IMR-90 (cell line): ENCODE results near the gene TTC9. TPM values are rescaled to one million over a fixed set of nuclear protein-coding genes. Genes with fewer than 3 reads are reported as not detected.

ENCODE experiments used
- ATAC-seq: fragments of 200-7000 bp; cut with Tn5 transposase; 2 replicates; pipeline ENCODE4 v1.9.1; 2020; ENCODE audit warnings: low read depth, mild to moderate bottlenecking, moderate library complexity
- BruUV-seq: library from RNA; stranded (reverse); fragments of 400-500 nt; replicated peaks from 2 replicates; lab custom pipeline; 2021; lab: Mats Ljungman, UMichigan
- CTCF ChIA-PET: fragments of 300-600 bp; formaldehyde crosslinking; extraction: SDS; loops from one replicate; lab custom pipeline; 2021; ENCODE audit warnings: antibody characterized with exemption; lab: Yijun Ruan, JAX
- POLR2A ChIA-PET: fragments of 300-600 bp; sonication (Branson Sonifier 250); formaldehyde crosslinking; loops from one replicate; lab custom pipeline; 2022; ENCODE audit warnings: antibody characterized with exemption; ENCODE audit not compliant: unreplicated experiment; lab: Charles Lee
- DNase-seq: peaks from one replicate; pipeline ENCODE4 v3.0.0; 2013
- H2AFZ ChIP-seq: replicated peaks from 2 replicates; pipeline ENCODE3; 2013; ENCODE audit warnings: low read length, mild to moderate bottlenecking; ENCODE audit not compliant: poor library complexity
- H2AK5ac ChIP-seq: 2 replicates; pipeline ENCODE4 v1.6.1; 2013; ENCODE audit warnings: low read depth, low read length, inconsistent platforms
- H2AK9ac ChIP-seq: replicated peaks from 2 replicates; pipeline ENCODE3; 2013; ENCODE audit warnings: mild to moderate bottlenecking, low read depth, low read length, moderate library complexity; ENCODE audit not compliant: poor library complexity
- H2BK120ac ChIP-seq: 2 replicates; pipeline ENCODE4 v1.6.1; 2013; ENCODE audit warnings: low read depth, low read length, inconsistent platforms
- H2BK15ac ChIP-seq: 3 replicates; pipeline ENCODE4 v1.6.1; 2013; ENCODE audit warnings: low read depth, low read length, inconsistent platforms
- H2BK20ac ChIP-seq: 2 replicates; pipeline ENCODE4 v1.6.1; 2013; ENCODE audit warnings: low read depth, mild to moderate bottlenecking, inconsistent platforms, low read length, moderate library complexity
- H2BK5ac ChIP-seq: 2 replicates; pipeline ENCODE4 v1.6.1; 2013; ENCODE audit warnings: mild to moderate bottlenecking, low read depth, low read length, inconsistent platforms; ENCODE audit not compliant: poor library complexity, severe bottlenecking
- H3K14ac ChIP-seq: replicated peaks from 2 replicates; pipeline ENCODE4 v1.6.1; 2013; ENCODE audit warnings: low read depth, low read length, inconsistent platforms
- H3K18ac ChIP-seq: 2 replicates; pipeline ENCODE4 v1.6.1; 2013; ENCODE audit warnings: low read depth, low read length, control low read depth
- H3K23ac ChIP-seq: 2 replicates; pipeline ENCODE4 v1.6.1; 2013; ENCODE audit warnings: low read depth, low read length, inconsistent platforms
- H3K27ac ChIP-seq: 2 replicates; pipeline ENCODE4 v1.5.1; 2013; ENCODE audit warnings: mild to moderate bottlenecking, control low read depth, low read length; ENCODE audit not compliant: insufficient read depth
- H3K27me3 ChIP-seq: 2 replicates; pipeline ENCODE4 v1.6.1; 2013; ENCODE audit warnings: low read length; ENCODE audit not compliant: control insufficient read depth, insufficient read depth
- H3K36me3 ChIP-seq: 2 replicates; pipeline ENCODE4 v1.6.1; 2013; ENCODE audit warnings: low read length, mixed read lengths; ENCODE audit not compliant: control insufficient read depth, insufficient read depth
- H3K4ac ChIP-seq: 2 replicates; pipeline ENCODE4 v1.6.1; 2013; ENCODE audit warnings: low read depth, low read length, inconsistent platforms
- H3K4me1 ChIP-seq: 2 replicates; pipeline ENCODE4 v1.6.1; 2013; ENCODE audit warnings: low read length, mixed read lengths; ENCODE audit not compliant: control insufficient read depth, insufficient read depth
- H3K4me2 ChIP-seq: 2 replicates; pipeline ENCODE4 v1.6.1; 2013; ENCODE audit warnings: low read depth, mild to moderate bottlenecking, control low read depth, low read length, moderate library complexity
- H3K4me3 ChIP-seq: 2 replicates; pipeline ENCODE4 v1.5.1; 2013; ENCODE audit warnings: low read depth, mild to moderate bottlenecking, control low read depth, low read length, moderate library complexity; ENCODE audit not compliant: insufficient read depth
- H3K56ac ChIP-seq: 2 replicates; pipeline ENCODE4 v1.6.1; 2013; ENCODE audit warnings: low read length, inconsistent platforms; ENCODE audit not compliant: insufficient read depth; ENCODE audit errors: extremely low read depth
- H3K79me1 ChIP-seq, 2 experiments: 2 replicates each; pipeline ENCODE4 v1.6.1; 2013; ENCODE audit warnings: low read length in 2 of 2, inconsistent platforms in 1 of 2, low read depth in 1 of 2
- H3K9ac ChIP-seq: 2 replicates; pipeline ENCODE4 v1.6.1; 2013; ENCODE audit warnings: low read depth, low read length, control low read depth
- H3K9me1 ChIP-seq: 2 replicates; pipeline ENCODE4 v1.6.1; 2013; ENCODE audit warnings: low read length, inconsistent platforms; ENCODE audit not compliant: insufficient read depth
- H3K9me3 ChIP-seq: 2 replicates; pipeline ENCODE4 v1.6.1; 2013; ENCODE audit warnings: low read length; ENCODE audit not compliant: control insufficient read depth, insufficient read depth
- H4K20me1 ChIP-seq: 2 replicates; pipeline ENCODE4 v1.6.1; 2013; ENCODE audit warnings: low read length, inconsistent platforms; ENCODE audit not compliant: insufficient read depth
- H4K5ac ChIP-seq: 2 replicates; pipeline ENCODE4 v1.6.1; 2013; ENCODE audit warnings: mild to moderate bottlenecking, low read depth, low read length, control low read depth
- H4K8ac ChIP-seq, 2 experiments: 2 replicates each; pipeline ENCODE4 v1.6.1; 2013; ENCODE audit warnings: low read depth in 2 of 2, low read length in 2 of 2, control low read depth in 1 of 2, inconsistent platforms in 1 of 2
- H4K91ac ChIP-seq: 2 replicates; pipeline ENCODE4 v1.6.1; 2013; ENCODE audit warnings: low read depth, low read length, inconsistent platforms; ENCODE audit not compliant: insufficient read depth
- BHLHE40 ChIP-seq: fragments of 150-350 bp; IDR thresholded peaks from 2 replicates; pipeline ENCODE4 v1.6.1; 2016; ENCODE audit warnings: mild to moderate bottlenecking, low read depth, low read length
- CEBPB ChIP-seq: IDR thresholded peaks from 2 replicates; pipeline ENCODE4 v1.6.1; 2012; ENCODE audit warnings: low read depth, low read length, improper control_type of control experiment
- CHD1 ChIP-seq: IDR thresholded peaks from 2 replicates; pipeline ENCODE4 v1.6.1; 2012; ENCODE audit warnings: low read depth, low read length, improper control_type of control experiment
- ELK1 ChIP-seq: fragments of 150-350 bp; IDR thresholded peaks from 2 replicates; pipeline ENCODE4 v1.6.1; 2016; ENCODE audit warnings: low read depth, mild to moderate bottlenecking, low read length, moderate library complexity, borderline replicate concordance
- MAZ ChIP-seq: IDR thresholded peaks from 2 replicates; pipeline ENCODE4 v1.6.1; 2012; ENCODE audit warnings: low read depth, mild to moderate bottlenecking, low read length, improper control_type of control experiment, moderate library complexity, borderline replicate concordance
- NFE2L2 ChIP-seq: fragments of 150-350 bp; IDR thresholded peaks from 2 replicates; pipeline ENCODE4 v1.6.1; 2016; ENCODE audit warnings: low read depth, mild to moderate bottlenecking, low read length
- POLR2A ChIP-seq: IDR thresholded peaks from 2 replicates; pipeline ENCODE4 v1.6.1; 2012; ENCODE audit warnings: mild to moderate bottlenecking, low read depth, low read length
- RAD21 ChIP-seq: IDR thresholded peaks from 2 replicates; pipeline ENCODE4 v1.6.1; 2012; ENCODE audit warnings: low read length, improper control_type of control experiment
- RCOR1 ChIP-seq: IDR thresholded peaks from 2 replicates; pipeline ENCODE4 v1.6.1; 2012; ENCODE audit warnings: mild to moderate bottlenecking, low read length, improper control_type of control experiment; ENCODE audit not compliant: insufficient replicate concordance
- RFX5 ChIP-seq: IDR thresholded peaks from 2 replicates; pipeline ENCODE4 v1.8.0; 2012; ENCODE audit warnings: low read depth, mild to moderate bottlenecking, low read length, moderate library complexity
- WGBS, 2 experiments: methylation state at CpG; one replicate each; pipeline versions ENCODE4 v1.1.5 to v1.1.7; 2013; ENCODE audit warnings: missing lambda C conversion rate in 2 of 2; ENCODE audit not compliant: insufficient read length in 1 of 2; ENCODE audit errors: extremely low coverage in 2 of 2; 5-methylcytosine and 5-hydroxymethylcytosine counted together
- dilution Hi-C: fragments of 300-500 bp; cut with HindIII; formaldehyde crosslinking; loops from one replicate; pipeline ENCODE4 v1.14.3; 2018; ENCODE audit warnings: low sequenced_read_pairs; ENCODE audit not compliant: unreplicated experiment
- in situ Hi-C: fragments of 300-500 bp; cut with MboI; formaldehyde crosslinking; loops from 3 replicates; pipeline ENCODE4 v1.14.3; 2019; ENCODE audit warnings: low sequenced_read_pairs, inconsistent platforms, mixed read lengths
- intact Hi-C: fragments of 100-400 bp; cut with micrococcal nuclease; formaldehyde crosslinking; loops from 2 replicates; pipeline ENCODE4 v1.10.0; 2022
- polyA plus RNA-seq, 3 experiments: library from polyadenylated mRNA; depleted of rRNA; stranded (reverse); fragments of >200 nt; gene quantifications; 2 replicates each; pipeline ENCODE4 v1.2.3, GENCODE V29; 2012; ENCODE audit warnings: low replicate concordance in 1 of 3
- total RNA-seq: library from RNA; depleted of rRNA; stranded (reverse); fragments of >200 nt; gene quantifications from 2 replicates; pipeline ENCODE4 v1.2.3, GENCODE V29; 2012
- TF ChIP-seq, protein P1 (sequence below): conservative IDR thresholded peaks from 2 replicates; pipeline ENCODE4 v1.5.1; 2012; ENCODE audit warnings: mild to moderate bottlenecking, low read depth, low read length, improper control_type of control experiment

The TTC9 gene
- total and polyA plus RNA-seq, 2 of the 4 experiments (the other 2 are of a cell fraction): 0.02 TPM; not detected in 1

- in situ Hi-C loops (no loop called here), dilution Hi-C loops (no loop called here), intact Hi-C loops (no loop called here)
- no peak overlapping the region for H2BK5ac ChIP-seq
- ATAC-seq (peak; percentile 43), DNase-seq (no peak)
- no peak overlapping the region for H2BK120ac ChIP-seq
- H3K9me1 ChIP-seq: peaks cover 3% of the 10 kb centered on the region; the same call in 1 of the 2 replicates
- no peak overlapping the region for H3K56ac ChIP-seq
- H4K91ac ChIP-seq: no peak overlapping the region
- H2AFZ ChIP-seq: peak overlapping the region; percentile 80
- H3K14ac ChIP-seq: no peak overlapping the region
- H2BK15ac ChIP-seq: no peak overlapping the region
- no peak overlapping the region for H4K5ac ChIP-seq
- no peak overlapping the region for H2BK20ac ChIP-seq
- no peaks in the 10 kb centered on the region for H3K79me1 ChIP-seq
- CTCF ChIA-PET: interaction anchor here (0.6 kb wide), 1 partner anchor 39 kb away, joined by 4 read pairs; no protein-coding TSS in a partner anchor
- H3K36me3 ChIP-seq: no peaks in the 10 kb centered on the region
- H4K8ac ChIP-seq: no peak overlapping the region
- POLR2A ChIA-PET: no interaction called here
- no peak for TF ChIP-seq RFX5
- no peak for TF ChIP-seq RCOR1
- no peak for TF ChIP-seq BHLHE40
- no peak for TF ChIP-seq CEBPB
- no peak for TF ChIP-seq MAZ
- no peak for TF ChIP-seq ELK1
- no peak for TF ChIP-seq NFE2L2
- TF ChIP-seq CHD1: no peak
- TF ChIP-seq, protein P1, sequence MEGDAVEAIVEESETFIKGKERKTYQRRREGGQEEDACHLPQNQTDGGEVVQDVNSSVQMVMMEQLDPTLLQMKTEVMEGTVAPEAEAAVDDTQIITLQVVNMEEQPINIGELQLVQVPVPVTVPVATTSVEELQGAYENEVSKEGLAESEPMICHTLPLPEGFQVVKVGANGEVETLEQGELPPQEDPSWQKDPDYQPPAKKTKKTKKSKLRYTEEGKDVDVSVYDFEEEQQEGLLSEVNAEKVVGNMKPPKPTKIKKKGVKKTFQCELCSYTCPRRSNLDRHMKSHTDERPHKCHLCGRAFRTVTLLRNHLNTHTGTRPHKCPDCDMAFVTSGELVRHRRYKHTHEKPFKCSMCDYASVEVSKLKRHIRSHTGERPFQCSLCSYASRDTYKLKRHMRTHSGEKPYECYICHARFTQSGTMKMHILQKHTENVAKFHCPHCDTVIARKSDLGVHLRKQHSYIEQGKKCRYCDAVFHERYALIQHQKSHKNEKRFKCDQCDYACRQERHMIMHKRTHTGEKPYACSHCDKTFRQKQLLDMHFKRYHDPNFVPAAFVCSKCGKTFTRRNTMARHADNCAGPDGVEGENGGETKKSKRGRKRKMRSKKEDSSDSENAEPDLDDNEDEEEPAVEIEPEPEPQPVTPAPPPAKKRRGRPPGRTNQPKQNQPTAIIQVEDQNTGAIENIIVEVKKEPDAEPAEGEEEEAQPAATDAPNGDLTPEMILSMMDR: no peak
- no peak for TF ChIP-seq POLR2A
- no peak for TF ChIP-seq RAD21
- no TSS peak for BruUV-seq
- WGBS, 2 experiments: 2% methylated on average over 15 of the region's 51 CpGs; no CpG with 5 or more reads in 1 of the 2 experiments
- peak overlapping the region; percentile 67 for H3K4me2 ChIP-seq
- H3K4me1 ChIP-seq: no peaks in the 10 kb centered on the region; the same call in 1 of the 2 replicates
- H3K9me3 ChIP-seq: no peaks in the 10 kb centered on the region
- no peak overlapping the region for H2AK9ac ChIP-seq
- H3K27ac ChIP-seq: no peak overlapping the region
- no peak overlapping the region for H3K9ac ChIP-seq
- H3K4me3 ChIP-seq: peak overlapping the region; percentile 33; the same call in 1 of the 2 replicates
- H4K20me1 ChIP-seq: no peaks in the 10 kb centered on the region
- H3K27me3 ChIP-seq: peaks cover 46% of the 10 kb centered on the region
- H3K23ac ChIP-seq: no peak overlapping the region
- H3K18ac ChIP-seq: no peak overlapping the region
- no peak overlapping the region for H2AK5ac ChIP-seq
- H3K4ac ChIP-seq: no peak overlapping the region
Measured at GRCh38 chr14:70642303-70643235, 853 bp downstream of the TTC9 start.
